ENCODE measurements around the gene PLS1. TPM values are rescaled to one million over a fixed set of nuclear protein-coding genes. Genes with fewer than 3 reads are reported as not detected.
"Not testable (repeated sequence)": the region's sequence is repeated elsewhere in the genome, so short reads cannot be mapped to it uniquely, and the experiment has no call there.

The PLS1 gene
- total RNA-seq, 1 experiment from 2014 or later, result 25.0 TPM

DNA sequence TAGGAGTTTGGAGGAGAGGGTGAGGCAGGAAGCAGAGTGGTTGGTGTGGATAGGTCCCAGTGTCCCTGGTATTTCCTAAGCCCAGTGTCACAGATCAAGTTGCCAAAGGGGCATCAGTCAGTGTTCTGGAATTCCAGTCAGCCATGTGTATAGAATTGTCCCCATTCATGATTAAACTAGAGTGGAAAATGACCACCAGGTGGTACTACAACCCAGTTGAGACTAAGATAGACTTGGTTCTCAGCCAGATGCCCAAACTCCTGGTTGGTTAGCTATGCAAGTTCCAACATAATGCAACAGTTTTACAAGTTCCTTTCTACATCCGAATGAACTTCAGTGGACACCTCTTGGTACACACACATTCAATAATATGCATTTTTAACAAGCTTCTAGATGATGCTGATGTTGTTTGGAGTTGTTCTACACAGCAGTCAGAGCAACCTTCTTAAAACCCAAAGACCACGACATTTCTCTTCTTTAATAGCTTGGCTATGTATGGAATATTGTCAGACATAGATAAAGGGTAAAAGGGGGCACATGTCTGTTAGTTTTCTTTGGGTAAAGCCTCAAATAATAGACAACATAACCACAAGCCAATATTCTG lies 9.3 kb upstream of the PLS1 start:
- in situ Hi-C loops (cut with HindIII; ENCODE audit: low pct_unique_long_range_greater_than_20kb, low sequenced_read_pairs), result loop anchor here (25.0 kb wide), 1 partner anchor 225 kb away; no protein-coding TSS in a partner anchor
- peak; percentile 69 for DNase-seq (ENCODE audit: low read depth)

DNA sequence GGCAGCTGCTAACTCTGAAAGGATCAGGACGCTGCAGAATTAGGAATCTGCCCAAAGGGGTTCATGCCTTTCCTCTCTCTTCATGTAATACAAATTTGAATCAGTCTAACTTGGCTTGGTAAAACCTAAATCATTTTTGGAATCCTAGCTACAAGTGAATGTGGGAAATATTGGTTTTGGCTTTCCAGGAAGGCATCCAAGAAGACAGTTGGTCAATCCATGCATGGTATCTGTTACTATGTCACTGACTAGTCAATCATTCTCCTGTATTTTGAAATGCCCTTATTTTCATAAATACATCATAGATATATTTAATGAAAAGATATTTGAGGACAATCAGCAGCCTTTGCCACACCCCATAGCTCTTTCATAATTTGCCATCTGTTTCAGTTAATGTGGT lies 7.5 kb upstream of the PLS1 start:
- in situ Hi-C loops (cut with HindIII; ENCODE audit: low pct_unique_long_range_greater_than_20kb, low sequenced_read_pairs), result loop anchor here (25.0 kb wide), 1 partner anchor 224 kb away; no protein-coding TSS in a partner anchor
- DNase-seq (ENCODE audit: low read depth), result no peak

DNA sequence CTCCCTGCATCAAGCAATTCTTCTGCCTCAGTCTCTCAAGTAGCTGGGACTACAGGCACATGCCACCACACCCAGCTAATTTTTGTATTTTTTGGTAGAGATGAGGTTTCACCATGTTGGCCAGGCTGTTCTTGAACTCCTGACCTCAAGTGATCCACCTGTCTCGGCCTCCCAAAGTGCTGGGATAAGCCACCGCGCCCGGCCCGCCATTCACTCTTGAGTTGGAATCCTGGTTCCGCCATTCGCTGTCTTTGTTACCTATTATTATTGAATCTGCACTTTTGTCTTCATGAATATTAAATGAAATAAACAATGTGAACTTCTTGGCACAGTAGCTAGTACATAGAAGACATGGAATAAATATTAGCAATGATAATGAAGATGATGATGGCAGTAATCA lies 3.9 kb upstream of the PLS1 start:
- not testable (repeated sequence) for DNase-seq (ENCODE audit: low read depth)
- in situ Hi-C loops (cut with HindIII; ENCODE audit: low pct_unique_long_range_greater_than_20kb, low sequenced_read_pairs), result loop anchor here (25.0 kb wide), 1 partner anchor 220 kb away; no protein-coding TSS in a partner anchor

DNA sequence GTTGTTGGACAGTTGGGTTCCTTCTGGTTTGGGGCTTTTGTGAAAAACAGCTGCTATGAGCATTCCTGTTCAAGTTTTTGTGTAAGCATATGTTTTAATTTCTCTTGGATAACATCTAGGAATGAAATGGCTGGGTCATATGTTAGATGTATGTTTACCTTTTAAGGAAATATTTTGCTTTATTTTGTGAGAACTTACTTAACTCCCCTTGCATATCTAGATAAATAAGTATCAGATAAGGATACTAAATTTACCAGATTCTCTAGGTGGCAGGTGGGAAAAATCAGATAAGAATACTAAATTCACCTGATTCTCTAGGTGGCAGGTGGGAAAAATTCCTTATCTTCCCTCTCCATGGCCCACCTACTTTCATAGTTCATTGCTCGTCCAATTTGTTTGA lies 1.1 kb upstream of the PLS1 start:
- in situ Hi-C loops (cut with HindIII; ENCODE audit: low pct_unique_long_range_greater_than_20kb, low sequenced_read_pairs), result loop anchor here (25.0 kb wide), 1 partner anchor 217 kb away; no protein-coding TSS in a partner anchor
- DNase-seq (ENCODE audit: low read depth), result no peak

DNA sequence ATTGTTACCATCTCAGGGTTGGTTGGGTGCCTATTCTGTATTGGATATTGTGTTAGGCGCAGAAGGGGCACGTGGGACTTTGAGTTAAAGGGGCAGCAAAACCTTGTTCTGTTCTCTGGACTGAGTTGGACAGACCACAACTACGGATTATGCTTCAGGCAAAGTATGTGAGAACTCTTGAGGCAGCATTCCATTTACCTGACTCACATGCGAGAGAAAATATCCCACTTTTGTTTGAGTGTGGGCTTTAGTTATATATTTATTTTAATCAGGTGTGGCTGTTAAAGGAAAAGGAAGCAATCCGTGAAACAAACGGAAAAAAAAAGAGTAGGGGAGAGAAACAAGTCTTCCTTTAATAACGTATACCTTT lies 627 bp upstream of the PLS1 start:
- in situ Hi-C loops (cut with HindIII; ENCODE audit: low pct_unique_long_range_greater_than_20kb, low sequenced_read_pairs), result loop anchor here (25.0 kb wide), 1 partner anchor 217 kb away; no protein-coding TSS in a partner anchor
- peak; percentile 87 for DNase-seq (ENCODE audit: low read depth)

DNA sequence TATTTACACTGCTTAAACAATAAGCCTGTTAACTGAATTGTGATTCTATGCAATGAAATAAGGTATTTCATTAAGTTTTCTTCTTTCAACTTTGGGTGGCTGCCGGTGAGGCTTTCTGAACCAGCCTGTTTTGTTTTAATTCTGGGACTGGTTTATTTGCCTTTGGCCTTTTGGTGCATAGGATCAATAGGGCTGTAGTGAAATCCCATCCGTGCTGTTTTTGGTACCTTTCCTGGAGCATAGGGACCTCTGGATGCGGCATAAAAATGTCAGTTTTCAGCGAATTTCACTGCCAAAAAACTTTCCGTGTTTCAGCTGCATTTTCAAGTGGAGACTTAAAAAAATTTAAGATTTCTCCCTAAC lies 514 bp downstream of the PLS1 start:
- in situ Hi-C loops (cut with HindIII; ENCODE audit: low pct_unique_long_range_greater_than_20kb, low sequenced_read_pairs), result loop anchor here (25.0 kb wide), 1 partner anchor 216 kb away; no protein-coding TSS in a partner anchor
- DNase-seq (ENCODE audit: low read depth), result no peak

DNA sequence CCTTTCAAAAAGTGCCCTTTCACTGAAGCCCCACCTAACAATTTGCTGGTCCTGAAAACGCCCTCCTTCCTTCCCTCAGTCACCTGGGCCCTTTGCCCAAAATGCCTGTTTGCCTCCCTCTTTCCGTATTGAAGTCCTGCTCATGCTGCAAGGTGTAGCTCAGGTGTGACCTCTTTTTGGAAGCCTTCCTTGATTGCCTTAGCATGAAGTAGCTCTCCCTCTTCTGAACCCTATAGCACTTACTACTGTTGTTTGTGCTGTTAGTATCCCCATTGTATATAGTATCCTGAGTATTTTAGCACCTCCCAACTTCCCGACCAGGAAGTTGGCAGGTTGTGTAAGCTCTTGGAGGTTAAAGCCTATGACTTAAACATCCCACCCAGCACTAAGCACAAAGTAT lies 1.7 kb downstream of the PLS1 start:
- DNase-seq (ENCODE audit: low read depth), result no peak
- in situ Hi-C loops (cut with HindIII; ENCODE audit: low pct_unique_long_range_greater_than_20kb, low sequenced_read_pairs), result loop anchor here (25.0 kb wide), 1 partner anchor 214 kb away; no protein-coding TSS in a partner anchor

DNA sequence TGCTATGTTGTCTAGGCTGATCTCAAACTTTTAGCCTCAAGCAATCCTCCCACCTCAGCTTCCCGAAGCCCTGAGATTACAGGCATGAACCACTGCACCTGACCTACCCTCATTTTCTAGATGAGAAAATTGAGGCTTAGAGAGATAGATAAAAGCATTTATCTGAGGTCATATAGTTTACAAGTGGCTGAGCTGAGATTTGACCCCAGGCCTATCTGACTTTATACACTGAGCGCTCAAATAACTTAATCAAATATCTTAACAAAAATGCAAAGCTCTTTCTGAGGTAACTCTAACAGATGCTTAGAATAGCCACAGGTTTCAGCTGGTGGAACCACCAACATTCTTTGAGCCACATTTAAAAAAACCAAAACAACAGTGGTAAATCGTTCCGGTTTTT lies 5.5 kb downstream of the PLS1 start:
- in situ Hi-C loops (cut with HindIII; ENCODE audit: low pct_unique_long_range_greater_than_20kb, low sequenced_read_pairs), result no loop called here
- no peak for DNase-seq (ENCODE audit: low read depth)

DNA sequence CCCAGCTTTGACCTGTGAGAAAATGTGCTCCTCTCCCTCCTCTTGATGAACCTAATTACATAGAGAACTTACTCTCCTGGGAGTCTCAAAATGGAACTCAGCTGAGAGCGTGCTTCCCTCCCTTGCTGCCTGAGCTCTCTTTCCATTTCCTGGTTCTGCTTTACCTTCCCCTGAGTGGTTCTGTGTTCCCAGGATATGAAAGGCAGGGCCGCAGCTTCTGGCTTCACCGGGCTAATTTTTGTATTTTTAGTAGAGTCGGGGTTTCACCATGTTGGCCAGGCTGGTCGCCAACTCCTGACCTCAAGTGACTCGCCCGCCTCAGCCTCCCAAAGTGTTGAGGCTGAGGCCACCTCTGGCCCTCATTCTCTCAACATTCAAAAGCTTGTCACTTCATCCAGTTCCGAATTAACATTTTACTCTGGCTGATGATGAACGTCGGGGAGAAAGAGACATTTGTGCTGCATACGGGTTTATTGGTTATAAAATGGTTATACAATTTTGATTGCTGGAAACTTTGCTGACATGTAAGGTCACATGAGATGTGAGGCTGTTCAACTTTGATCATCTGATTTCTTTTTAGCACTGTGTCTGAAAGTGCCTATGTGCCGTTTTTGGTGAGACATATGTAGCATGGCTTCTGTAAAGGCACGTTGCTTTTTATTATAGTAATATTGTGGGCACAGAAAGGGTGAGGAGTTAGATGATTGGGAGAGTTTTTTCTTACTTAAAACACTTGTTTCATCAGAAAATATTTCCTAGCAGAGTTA lies 6.6 kb downstream of the PLS1 start:
- DNase-seq (ENCODE audit: low read depth), result no peak
- in situ Hi-C loops (cut with HindIII; ENCODE audit: low pct_unique_long_range_greater_than_20kb, low sequenced_read_pairs), result no loop called here

DNA sequence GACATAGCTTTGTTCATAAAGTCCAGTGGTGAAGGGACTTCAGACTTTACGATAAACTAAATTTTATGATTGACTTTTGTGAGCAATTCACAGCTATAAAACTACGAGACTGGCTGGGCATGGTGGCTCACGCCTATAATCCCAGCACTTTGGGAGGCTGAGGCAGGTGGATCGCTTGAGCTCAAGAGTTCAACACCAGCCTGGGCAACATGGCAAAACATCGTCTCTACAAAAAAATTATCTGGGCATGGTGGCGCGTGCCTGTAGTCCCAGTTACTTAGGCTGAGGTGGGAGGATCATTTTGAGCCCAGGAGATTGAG lies 7.2 kb downstream of the PLS1 start:
- in situ Hi-C loops (cut with HindIII; ENCODE audit: low pct_unique_long_range_greater_than_20kb, low sequenced_read_pairs); DNase-seq (ENCODE audit: low read depth): not testable (repeated sequence)

DNA sequence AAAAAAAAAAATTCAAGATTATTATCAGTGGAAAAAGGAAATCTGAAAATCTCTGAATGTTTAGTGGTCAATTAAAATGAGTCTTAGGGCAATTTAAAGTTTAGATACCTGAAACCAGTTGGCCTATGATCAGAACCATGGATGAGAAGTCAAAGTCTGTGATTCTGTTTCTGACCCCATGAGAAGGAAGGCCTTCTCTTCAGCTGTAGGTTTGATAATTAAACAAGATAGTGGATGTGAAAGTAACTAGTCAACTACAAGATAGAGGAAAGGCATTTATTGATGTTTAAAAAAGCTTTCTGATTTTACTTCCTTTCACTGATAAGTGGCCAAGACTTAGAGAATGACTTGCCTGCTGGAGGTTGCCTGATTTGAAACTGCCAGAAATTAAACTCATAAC lies 8.7 kb downstream of the PLS1 start:
- in situ Hi-C loops (cut with HindIII; ENCODE audit: low pct_unique_long_range_greater_than_20kb, low sequenced_read_pairs), result no loop called here
- no peak for DNase-seq (ENCODE audit: low read depth)

DNA sequence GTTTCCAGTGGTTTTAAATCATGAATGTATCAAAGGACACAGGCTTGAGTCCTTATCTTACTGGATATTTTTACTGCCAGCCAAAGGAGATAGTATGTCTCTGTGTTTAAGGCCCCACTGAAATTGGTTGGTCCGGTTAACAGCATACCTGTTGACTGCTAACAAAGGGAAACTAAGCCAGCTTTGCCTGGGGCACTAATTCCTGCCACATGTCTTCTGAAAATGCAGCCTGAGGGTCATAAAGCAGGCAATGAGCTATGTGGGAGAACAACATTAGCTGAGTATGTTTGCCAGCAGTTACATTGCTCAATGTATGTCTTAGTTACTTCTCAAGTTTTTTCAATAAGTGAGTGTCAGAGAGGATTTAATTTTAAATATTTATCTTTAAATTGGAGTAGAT lies 12.4 kb downstream of the PLS1 start:
- DNase-seq (ENCODE audit: low read depth), result no peak
- in situ Hi-C loops (cut with HindIII; ENCODE audit: low pct_unique_long_range_greater_than_20kb, low sequenced_read_pairs), result no loop called here

DNA sequence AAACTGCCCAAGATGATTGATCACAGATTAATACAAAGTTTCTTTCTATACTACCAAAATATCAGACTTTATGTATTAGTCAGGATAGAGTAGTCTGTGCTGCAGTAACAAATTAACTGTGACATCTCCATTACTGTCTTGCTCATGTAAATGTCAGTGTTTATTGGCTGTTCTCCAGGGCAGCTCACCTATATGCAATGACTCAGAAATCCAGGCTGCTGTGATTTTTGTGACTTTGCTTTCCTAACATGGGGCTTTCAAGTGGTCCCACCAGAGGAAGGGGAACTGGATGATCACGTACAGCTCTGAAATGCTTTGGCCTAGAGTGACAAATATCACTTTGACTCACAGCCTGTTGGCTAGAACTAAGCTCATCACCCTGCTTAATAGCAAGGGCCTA lies 12.9 kb downstream of the PLS1 start:
- DNase-seq (ENCODE audit: low read depth), result no peak
- in situ Hi-C loops (cut with HindIII; ENCODE audit: low pct_unique_long_range_greater_than_20kb, low sequenced_read_pairs), result no loop called here

DNA sequence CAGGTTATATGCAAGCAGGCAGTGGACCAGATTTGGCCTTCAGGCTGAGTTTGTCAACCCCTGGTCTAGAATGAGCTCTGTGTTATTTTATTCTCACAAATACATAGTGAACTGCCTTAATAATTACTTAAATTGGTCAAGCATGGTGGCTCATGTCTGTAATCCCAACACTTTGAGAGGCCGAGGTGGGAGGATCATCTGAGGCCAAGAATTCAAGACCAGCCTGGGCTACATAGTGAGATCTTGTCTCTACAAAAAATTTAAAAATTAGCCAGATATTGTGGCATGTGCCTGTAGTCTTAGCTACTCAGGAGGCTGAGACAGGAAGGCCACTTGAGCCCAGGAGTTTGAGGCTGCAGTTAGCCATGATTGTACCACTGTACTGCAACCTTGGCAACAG lies 15.0 kb downstream of the PLS1 start:
- in situ Hi-C loops (cut with HindIII; ENCODE audit: low pct_unique_long_range_greater_than_20kb, low sequenced_read_pairs), result no loop called here
- no peak for DNase-seq (ENCODE audit: low read depth)

DNA sequence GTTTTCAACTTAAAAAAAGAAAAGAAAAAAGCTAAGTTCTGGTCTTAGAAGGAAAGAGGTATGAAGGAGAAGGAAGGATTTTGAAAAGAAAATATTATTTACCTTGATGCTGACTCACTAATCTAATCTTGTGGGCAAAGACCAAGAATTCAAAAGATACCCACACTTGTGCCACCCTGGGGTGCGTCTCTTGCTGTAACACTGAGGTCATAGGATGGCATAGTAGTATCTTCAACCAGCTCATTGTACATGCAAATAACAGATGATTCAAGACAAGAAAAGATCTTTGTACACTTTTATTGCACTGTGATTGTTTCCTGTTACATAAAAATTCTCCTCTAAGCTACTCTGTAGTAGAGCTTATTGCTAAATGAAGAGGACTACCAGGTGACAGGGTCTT lies 17.3 kb downstream of the PLS1 start:
- DNase-seq (ENCODE audit: low read depth), result no peak

DNA sequence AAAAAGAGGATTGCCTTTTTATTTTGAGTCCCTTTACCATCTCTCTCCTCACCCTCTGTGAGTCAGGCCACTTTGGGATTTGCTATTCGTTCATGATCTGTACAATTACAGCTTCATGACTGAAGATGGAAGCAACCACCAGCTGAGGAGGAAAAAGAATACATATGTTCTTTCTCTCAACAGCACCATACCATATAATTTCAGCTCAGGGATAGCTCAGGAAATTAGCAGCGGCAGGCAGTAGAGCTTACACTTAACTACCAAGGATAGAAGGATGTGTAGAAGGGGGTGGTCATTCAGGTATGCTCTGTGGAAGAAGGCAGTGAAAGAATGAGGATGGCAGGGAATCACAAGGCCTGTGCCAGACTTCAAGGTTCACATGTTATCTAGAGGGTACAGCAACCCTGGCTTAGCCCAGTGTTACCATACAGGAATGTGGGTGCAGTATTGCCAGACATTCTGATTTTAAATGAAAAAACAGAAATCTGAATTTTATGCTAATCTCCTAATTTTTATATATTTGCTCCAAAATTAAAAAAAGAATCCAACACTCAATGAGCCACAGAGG lies 17.9 kb downstream of the PLS1 start:
- in situ Hi-C loops (cut with HindIII; ENCODE audit: low pct_unique_long_range_greater_than_20kb, low sequenced_read_pairs), result no loop called here

More for the DNA sequence above, 17.3 kb downstream of the PLS1 start:
- in situ Hi-C loops (cut with HindIII; ENCODE audit: low pct_unique_long_range_greater_than_20kb, low sequenced_read_pairs), result no loop called here

DNA sequence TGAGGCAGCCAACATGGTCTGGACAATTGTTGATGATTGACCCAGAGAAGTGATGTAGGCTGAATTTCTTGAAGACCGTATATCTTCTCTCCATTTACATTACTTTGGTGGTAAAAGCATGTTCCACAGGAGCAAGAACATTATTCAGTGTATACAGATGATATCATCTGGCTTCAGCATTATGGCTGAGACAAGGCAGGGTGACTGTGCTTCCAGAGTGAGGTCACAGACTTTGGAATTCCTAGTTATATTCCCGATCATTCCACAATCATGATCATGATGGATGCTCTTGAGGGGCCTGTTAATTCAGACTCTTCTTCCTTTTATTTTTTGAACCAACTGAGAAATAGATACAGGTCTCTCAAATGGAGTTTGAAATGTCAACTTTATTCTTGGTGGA lies 19.0 kb downstream of the PLS1 start:
- DNase-seq (ENCODE audit: low read depth), result no peak
- in situ Hi-C loops (cut with HindIII; ENCODE audit: low pct_unique_long_range_greater_than_20kb, low sequenced_read_pairs), result no loop called here

More for the DNA sequence above, 17.9 kb downstream of the PLS1 start:
- no peak for DNase-seq (ENCODE audit: low read depth)

DNA sequence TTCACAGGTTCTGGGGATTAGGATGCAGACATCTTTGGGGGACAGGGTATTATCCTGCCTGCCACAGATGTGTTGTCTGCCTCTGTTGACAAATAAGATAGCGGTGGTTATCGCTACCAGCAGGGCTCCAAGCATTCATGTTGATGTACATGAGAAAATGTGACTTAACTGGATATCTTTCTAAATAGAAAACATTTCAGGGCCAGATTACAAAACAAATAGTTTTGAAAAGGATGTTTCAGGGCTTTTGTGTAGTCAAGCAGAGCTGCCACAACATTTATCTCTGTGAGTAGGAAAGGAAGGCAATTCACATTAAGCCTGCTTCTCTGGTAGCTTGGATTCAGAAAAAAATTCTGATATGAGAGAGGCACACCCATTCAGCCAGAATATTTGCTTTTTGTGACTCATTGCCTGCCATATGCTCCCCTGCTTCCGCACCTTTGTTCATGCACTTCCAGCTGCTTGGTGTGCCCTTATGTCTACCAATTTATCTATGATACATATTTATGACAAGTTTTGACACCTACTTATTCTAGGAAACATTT lies 22.8 kb downstream of the PLS1 start:
- DNase-seq (ENCODE audit: low read depth), result peak; percentile 45

DNA sequence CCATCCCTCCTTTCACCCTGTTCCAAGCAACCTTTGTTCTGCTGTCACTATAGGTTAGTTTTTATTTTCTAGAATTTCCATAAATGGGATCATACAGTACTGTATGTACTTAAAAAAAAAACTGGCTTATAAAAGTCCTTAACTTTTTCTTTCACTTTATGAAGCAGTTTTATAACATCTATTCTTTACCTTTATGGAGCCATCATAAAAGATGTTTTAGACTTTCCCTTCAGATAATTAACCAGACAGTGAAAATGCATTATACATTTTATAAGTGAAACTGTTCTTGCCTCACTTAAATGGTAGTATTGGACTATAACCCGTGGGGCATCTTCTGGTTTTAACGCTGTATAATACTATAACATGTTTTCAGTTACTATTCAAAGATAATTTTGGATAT lies 26.2 kb downstream of the PLS1 start:
- DNase-seq (ENCODE audit: low read depth), result no peak
- in situ Hi-C loops (cut with HindIII; ENCODE audit: low pct_unique_long_range_greater_than_20kb, low sequenced_read_pairs), result no loop called here

More for the DNA sequence above, 22.8 kb downstream of the PLS1 start:
- in situ Hi-C loops (cut with HindIII; ENCODE audit: low pct_unique_long_range_greater_than_20kb, low sequenced_read_pairs), result no loop called here
